CD14-positive monocyte (primary cell): Measurements from ENCODE around the gene ZNF135. TPM values are rescaled to one million over a fixed set of nuclear protein-coding genes. Genes with fewer than 3 reads are reported as not detected.
A peak's percentile ranks its signal among the peaks of the same experiment; 100 is the strongest.

Experiments
- DNase-seq, 3 donors: peaks; one replicate each; pipeline ENCODE4 v3.0.0-alpha.2; 2011 to 2022
- H2AFZ ChIP-seq: 2 replicates; pipeline ENCODE4 v1.6.0; 2012; ENCODE audit warnings: mild to moderate bottlenecking, low read depth, low read length, inconsistent platforms; ENCODE audit not compliant: insufficient read depth, poor library complexity, severe bottlenecking
- H3K27ac ChIP-seq, 2 donors: 1 replicate in 1 of 2; 2 replicates in 1 of 2; pipeline ENCODE4 v1.5.1; 2012 to 2013; ENCODE audit warnings: low read length in 2 of 2, control low read depth in 1 of 2, inconsistent platforms in 1 of 2, low read depth in 1 of 2, mild to moderate bottlenecking in 1 of 2
- H3K27me3 ChIP-seq, 2 donors: one replicate each; pipeline versions ENCODE4 v1.6.0 to v1.6.1; 2011 to 2013; ENCODE audit warnings: low read length in 2 of 2; ENCODE audit not compliant: control insufficient read depth in 2 of 2, insufficient read depth in 2 of 2
- H3K36me3 ChIP-seq, 2 donors: replicated peaks in 1 of 2; 1 replicate in 1 of 2; 2 replicates in 1 of 2; pipeline versions ENCODE4 v1.5.1 to v1.6.1; 2012 to 2013; ENCODE audit warnings: low read length in 2 of 2, control low read depth in 1 of 2, inconsistent platforms in 1 of 2, mild to moderate bottlenecking in 1 of 2; ENCODE audit not compliant: insufficient read depth in 2 of 2, control insufficient read depth in 1 of 2
- H3K4me1 ChIP-seq, 2 donors: 1 replicate in 1 of 2; 2 replicates in 1 of 2; pipeline versions ENCODE4 v1.5.1 to v1.6.1; 2012 to 2013; ENCODE audit warnings: low read length in 2 of 2, control low read depth in 1 of 2, inconsistent platforms in 1 of 2, mild to moderate bottlenecking in 1 of 2, moderate library complexity in 1 of 2; ENCODE audit not compliant: insufficient read depth in 2 of 2, control insufficient read depth in 1 of 2
- H3K4me2 ChIP-seq: replicated peaks from 2 replicates; pipeline ENCODE3; 2012; ENCODE audit warnings: low read length, moderate library complexity, mild to moderate bottlenecking; ENCODE audit not compliant: poor library complexity, severe bottlenecking; ENCODE audit errors: extremely low read depth
- H3K4me3 ChIP-seq, 3 experiments: fragments of 200-600 bp in 1 of 3; sonication (generic) in 1 of 3; replicated peaks in 1 of 3; 1 replicate in 2 of 3; 2 replicates in 1 of 3; pipeline ENCODE4 v1.5.1; 2011 to 2013; ENCODE audit warnings: low read length in 3 of 3, mild to moderate bottlenecking in 3 of 3, control low read depth in 2 of 3, low read depth in 2 of 3, inconsistent platforms in 1 of 3, moderate library complexity in 1 of 3
- H3K79me2 ChIP-seq: 2 replicates; pipeline ENCODE4 v1.6.0; 2012; ENCODE audit warnings: mild to moderate bottlenecking, control low read depth, inconsistent platforms, low read length, moderate library complexity; ENCODE audit not compliant: insufficient read depth
- H3K9ac ChIP-seq: 2 replicates; pipeline ENCODE4 v1.6.0; 2017; ENCODE audit warnings: low read length, mild to moderate bottlenecking; ENCODE audit not compliant: insufficient read depth, poor library complexity, severe bottlenecking
- H3K9me3 ChIP-seq, 2 donors: replicated peaks in 1 of 2; 1 replicate in 1 of 2; 2 replicates in 1 of 2; pipeline versions ENCODE4 v1.5.1 to v1.6.1; 2012 to 2013; ENCODE audit warnings: low read length in 2 of 2, control low read depth in 1 of 2; ENCODE audit not compliant: control insufficient read depth in 1 of 2, insufficient read depth in 1 of 2
- H4K20me1 ChIP-seq: 2 replicates; pipeline ENCODE4 v1.6.0; 2012; ENCODE audit warnings: mild to moderate bottlenecking, low read length, control low read depth, moderate library complexity; ENCODE audit not compliant: insufficient read depth
- H3K27ac Mint-ChIP-seq, 7 donors: one replicate each; pipeline ENCODE4 v1.8.0; 2020; ENCODE audit warnings: mild to moderate bottlenecking in 7 of 7, mixed read lengths in 7 of 7, moderate library complexity in 6 of 7, inconsistent platforms in 2 of 7
- H3K27me3 Mint-ChIP-seq, 3 donors: one replicate each; pipeline ENCODE4 v1.8.0; 2021 to 2022; ENCODE audit warnings: low read depth in 3 of 3, mild to moderate bottlenecking in 3 of 3, mixed read lengths in 3 of 3, moderate library complexity in 3 of 3, inconsistent platforms in 1 of 3
- H3K36me3 Mint-ChIP-seq, 2 donors: one replicate each; pipeline ENCODE4 v1.8.0; 2020; ENCODE audit warnings: mixed read lengths in 2 of 2, inconsistent platforms in 1 of 2, mild to moderate bottlenecking in 1 of 2
- H3K4me1 Mint-ChIP-seq: one replicate; pipeline ENCODE4 v1.8.0; 2020; ENCODE audit warnings: mild to moderate bottlenecking, mixed read lengths
- H3K4me3 Mint-ChIP-seq, 2 donors: one replicate each; pipeline ENCODE4 v1.8.0; 2020; ENCODE audit warnings: mild to moderate bottlenecking in 2 of 2, mixed read lengths in 2 of 2, moderate library complexity in 1 of 2
- H3K9me3 Mint-ChIP-seq, 7 donors: one replicate each; pipeline ENCODE4 v1.8.0; 2020 to 2022; ENCODE audit warnings: mixed read lengths in 7 of 7, mild to moderate bottlenecking in 6 of 7, moderate library complexity in 6 of 7, inconsistent platforms in 2 of 7
- CTCF ChIP-seq: fragments of 200-600 bp; IDR thresholded peaks from one replicate; pipeline ENCODE4 v1.8.0; 2022; ENCODE audit warnings: antibody characterized with exemption, mild to moderate bottlenecking
- WGBS: methylation state at CpG from one replicate; pipeline ENCODE4 v1.1.5; 2013; ENCODE audit warnings: missing lambda C conversion rate; ENCODE audit not compliant: insufficient coverage; 5-methylcytosine and 5-hydroxymethylcytosine counted together
- intact Hi-C, 2 donors: fragments of 100-400 bp; cut with micrococcal nuclease; formaldehyde crosslinking; loops; one replicate each; pipeline versions ENCODE4 v1.15.0 to v1.15.1; 2023
- polyA plus RNA-seq, 3 donors: library from polyadenylated mRNA; depleted of rRNA in 1 of 3; unstranded in 2 of 3; stranded (reverse) in 1 of 3; fragments of 300-500 nt in 2 of 3; fragments of >200 nt in 1 of 3; fragmentation: Illumina TruSeq in 2 of 3; gene quantifications; 1 replicate in 2 of 3; 2 replicates in 1 of 3; pipeline ENCODE4 v1.2.3, GENCODE V29; 2012 to 2021

ZNF135 gene
- polyA plus RNA-seq, 3 donors: 0.32 to 0.37 TPM; not detected in 1

GRCh38 chr19:58024661-58025060 lies 34.4 kb upstream of the ZNF135 start:
- Mint-ChIP-seq H3K27me3 (peaks cover 3 to 8% (median 6%) of the 10 kb centered on the region in 3 donors), H3K4me3 (no peak overlapping the region), H3K27ac (no peak overlapping the region), H3K9me3 (peaks cover 36 to 79% (median 60%) of the 10 kb centered on the region in 7 donors), H3K36me3 (no peaks in the 10 kb centered on the region), H3K4me1 (peaks cover 3% of the 10 kb centered on the region)
- no peak for DNase-seq
- Histone ChIP-seq H3K4me1 (no peaks in the 10 kb centered on the region), H3K4me2 (no peak overlapping the region), H3K9ac (no peak overlapping the region), H3K27ac (no peak overlapping the region), H3K9me3 (peaks cover 47 to 69% of the 10 kb centered on the region in 2 donors), H3K36me3 (no peaks in the 10 kb centered on the region), H3K4me3 (no peak overlapping the region), H4K20me1 (no peaks in the 10 kb centered on the region), H3K79me2 (no peaks in the 10 kb centered on the region), H2AFZ (no peak overlapping the region), H3K27me3 (no peaks in the 10 kb centered on the region)
- TF ChIP-seq CTCF: no peak
- intact Hi-C loops: no loop called here
- 97% methylated on average over 7 of the region's 12 CpGs for WGBS

- H3K27me3 ChIP-seq: peaks cover 0 to 15% of the 10 kb centered on the region in 2 donors
- no peak for TF ChIP-seq CTCF
- intact Hi-C loops: no loop called here
- Mint-ChIP-seq H3K36me3 (peaks cover 0 to 2% of the 10 kb centered on the region in 2 donors), H3K4me3 (peak within 1 kb of the TSS in 1 of 2 donors; percentile 73), H3K27me3 (peaks cover 18 to 40% (median 32%) of the 10 kb centered on the region in 3 donors), H3K27ac (peak within 1 kb of the TSS in 1 of 7 donors; percentile 3), H3K9me3 (peaks cover 40 to 91% (median 82%) of the 10 kb centered on the region in 7 donors), H3K4me1 (peaks cover 2% of the 10 kb centered on the region)
- WGBS: 1% methylated on average over 90 of the region's 101 CpGs
- peak within 1 kb of the TSS in 1 of 3 experiments; percentile 48 for H3K4me3 ChIP-seq
- no peaks in the 10 kb centered on the region for H4K20me1 ChIP-seq
- H3K9me3 ChIP-seq: peaks cover 83 to 89% of the 10 kb centered on the region in 2 donors
- H3K4me2 ChIP-seq: peak within 1 kb of the TSS; percentile 54
- no peak within 1 kb of the TSS for H3K27ac ChIP-seq
- peak; percentile 0 to 27 (median 25) for DNase-seq
- H3K9ac ChIP-seq: no peak within 1 kb of the TSS
- no peak within 1 kb of the TSS for H2AFZ ChIP-seq
- no peaks in the 10 kb centered on the region for H3K79me2 ChIP-seq
- no peaks in the 10 kb centered on the region for H3K36me3 ChIP-seq
- no peaks in the 10 kb centered on the region for H3K4me1 ChIP-seq
Observed at GRCh38 chr19:58033741-58034476, 25.2 kb upstream of the ZNF135 start, which contains the start of gene ZSCAN1. Gene ZSCAN1 (plus strand): TSS chr19:58034025. CDS start chr19:58037837, 3,812 bp downstream.
